ENCODE measurements around the gene MAP4K5.

MAP4K5 gene

DNA sequence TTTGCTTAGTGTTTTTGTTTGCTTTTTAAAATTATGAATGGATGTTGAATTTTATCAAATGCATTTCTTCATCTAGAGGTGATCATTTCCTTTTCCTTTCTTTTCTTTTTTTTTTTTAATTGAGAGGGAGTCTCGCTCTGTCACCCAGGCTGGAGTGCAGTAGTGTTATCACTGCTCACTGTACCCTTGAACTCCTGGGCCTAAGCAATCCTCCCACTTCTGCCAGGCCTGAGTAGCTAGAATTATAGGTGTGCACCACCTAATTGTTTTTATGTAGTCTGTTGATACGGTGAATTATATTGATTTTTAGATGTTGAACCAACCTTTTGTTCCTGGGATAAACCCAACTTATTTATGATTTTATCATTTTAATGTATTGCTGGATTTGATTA is 134.2 kb downstream of the MAP4K5 start:
- no peak for DNase-seq

DNA sequence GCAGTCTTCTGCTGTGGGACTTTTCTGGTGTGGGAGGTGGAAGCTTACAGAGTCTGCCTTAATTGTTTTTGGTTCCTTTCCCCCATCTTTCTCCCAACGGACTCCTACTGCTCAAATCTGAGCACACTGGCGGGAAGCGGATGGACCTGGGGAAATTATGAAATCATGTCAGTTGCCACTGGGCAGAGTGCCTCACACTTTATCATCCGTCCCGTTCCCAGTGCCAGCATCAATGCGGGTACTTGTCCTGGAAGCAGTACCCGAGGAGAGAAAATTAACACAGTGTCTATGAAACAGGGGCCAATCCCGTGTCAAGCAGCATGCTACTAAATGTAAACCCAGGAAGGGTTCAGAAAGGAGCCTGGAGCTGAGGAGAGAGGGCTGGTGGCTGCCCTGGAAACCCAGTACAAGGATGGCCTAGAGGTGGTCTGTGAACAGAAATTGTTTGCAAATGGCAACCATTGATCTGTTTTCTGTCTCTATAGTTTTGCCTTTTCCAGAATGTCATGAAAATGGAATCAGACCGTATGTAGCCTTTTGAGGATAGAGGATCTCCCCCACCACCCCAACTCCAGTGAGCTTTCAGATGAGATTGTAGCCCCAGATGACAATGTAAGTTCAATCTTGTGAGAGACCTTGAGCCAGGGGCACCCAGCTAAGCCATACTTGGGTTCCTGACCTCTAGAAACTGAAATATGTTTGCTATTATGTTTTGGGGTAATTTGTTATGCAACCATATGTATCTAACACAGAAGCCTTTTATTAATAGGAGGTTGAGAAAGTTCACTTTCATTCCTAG is 134.8 kb downstream of the MAP4K5 start:
- no peak for DNase-seq

DNA sequence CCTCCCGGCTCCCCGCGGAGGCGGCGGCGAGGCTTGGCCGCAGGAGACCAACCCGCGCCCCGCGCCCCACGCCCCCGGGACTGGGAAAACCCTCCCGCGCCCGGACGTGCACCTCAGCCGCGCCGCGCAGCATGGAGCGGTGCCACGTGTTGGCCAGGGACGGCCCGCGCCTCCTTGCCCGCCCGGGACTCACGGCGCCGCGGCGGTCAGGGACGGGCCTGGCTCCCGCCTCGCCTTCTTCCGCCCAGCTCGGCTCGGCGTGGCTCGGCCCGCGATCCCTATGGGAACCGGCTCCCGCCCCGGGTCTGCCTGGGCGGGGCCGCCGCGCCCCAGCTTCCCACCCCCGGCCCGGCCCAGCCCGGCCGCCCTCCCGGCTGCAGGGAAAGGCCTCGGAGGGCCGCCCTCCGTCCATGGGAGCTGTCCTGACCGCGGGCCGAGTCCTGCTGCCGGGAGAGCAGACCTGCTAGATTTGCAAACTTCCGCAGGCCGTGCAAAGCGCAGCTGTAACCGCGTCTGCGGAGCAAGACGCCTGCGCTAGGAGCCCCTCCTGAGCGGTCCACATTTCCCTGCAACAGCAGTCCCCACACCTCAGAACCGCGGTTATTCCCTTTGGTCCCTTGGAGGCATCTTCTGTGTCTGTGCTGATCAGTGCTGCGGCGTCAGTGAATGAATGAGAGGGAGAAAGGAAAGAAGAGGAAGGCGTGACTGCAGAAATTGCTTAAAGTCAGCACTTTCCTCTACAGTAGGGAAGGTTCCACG is 135.6 kb downstream of the MAP4K5 start, which contains the start of gene CDKL1:
CDKL1 (minus strand) TSS at position 251 of the 759 bp plus-strand sequence. CDS start 1,013 bp downstream, outside the sequence.
- no peak for DNase-seq

DNA sequence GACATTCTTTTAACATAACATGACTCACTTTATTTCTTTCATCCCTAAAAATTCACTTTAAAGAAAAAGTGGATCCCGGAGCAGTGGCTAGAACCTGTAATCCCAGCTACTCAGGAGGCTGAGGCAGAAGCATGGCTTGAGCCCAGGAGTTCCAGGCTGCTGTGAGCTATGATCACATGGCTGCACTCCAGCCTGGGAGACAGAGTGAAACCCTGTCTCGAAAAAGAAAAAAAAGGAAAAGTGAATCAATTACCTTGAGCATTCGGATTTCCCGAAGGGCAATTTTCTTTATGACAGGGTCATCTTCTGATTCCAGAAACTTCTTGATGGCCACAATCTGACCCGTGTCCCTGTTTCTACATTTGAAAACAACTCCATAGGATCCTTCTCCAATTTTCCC is 136.9 kb downstream of the MAP4K5 start:
- DNase-seq, result no peak

DNA sequence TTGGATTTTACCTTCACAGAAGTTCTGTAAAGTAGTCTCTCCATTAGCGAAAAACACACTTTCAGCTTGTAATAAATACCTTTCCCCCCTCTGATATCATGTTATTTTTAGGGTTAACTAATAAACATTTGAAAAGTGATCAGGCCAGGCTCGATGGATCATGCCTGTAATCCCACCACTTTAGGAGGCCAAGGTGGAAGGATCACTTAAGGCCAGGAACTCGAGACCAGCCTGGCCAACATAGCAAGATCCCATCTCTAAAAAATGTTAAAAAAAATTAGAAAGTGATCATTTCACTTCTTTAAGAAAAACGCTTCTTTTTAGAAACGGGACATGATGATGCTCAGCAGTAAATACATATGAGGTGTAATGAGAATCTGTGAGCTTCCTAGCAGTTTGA is 137.7 kb downstream of the MAP4K5 start:
- no peak for DNase-seq

DNA sequence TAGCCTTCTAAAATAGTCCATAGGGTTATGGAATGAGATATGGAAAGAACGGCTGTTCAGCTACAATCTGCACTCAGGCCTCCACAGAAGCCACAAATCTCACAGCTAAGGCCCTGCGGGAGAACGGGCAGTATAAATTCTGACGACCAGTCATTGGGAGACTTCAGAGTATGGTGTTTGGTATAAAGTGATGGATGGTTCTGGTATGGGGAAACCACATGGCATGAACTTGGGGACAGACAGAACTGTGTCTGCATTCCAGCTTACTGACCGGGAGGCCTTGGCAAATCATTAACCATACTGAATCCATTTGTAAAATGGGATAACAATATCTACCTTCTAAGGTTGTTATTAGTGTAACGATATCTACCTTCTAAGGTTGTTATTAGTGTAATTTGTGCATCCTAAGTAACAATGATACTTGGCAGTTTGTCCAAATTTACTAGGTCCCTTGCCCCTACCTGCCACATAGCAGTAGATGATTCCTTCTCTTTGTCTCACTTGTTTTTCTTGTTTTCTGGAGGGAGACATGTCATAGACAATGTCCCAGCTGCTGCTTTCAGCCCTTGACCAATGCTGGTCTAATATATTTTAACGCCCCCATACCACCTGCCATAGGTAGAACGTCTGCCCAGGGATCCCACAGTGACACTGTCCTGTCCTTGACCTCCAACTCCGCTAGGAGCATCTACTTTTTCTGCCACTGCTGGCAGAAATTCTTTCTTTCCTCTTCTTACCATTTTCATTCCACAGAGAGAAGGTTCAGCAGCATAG is 142.5 kb downstream of the MAP4K5 start:
- DNase-seq, result no peak

DNA sequence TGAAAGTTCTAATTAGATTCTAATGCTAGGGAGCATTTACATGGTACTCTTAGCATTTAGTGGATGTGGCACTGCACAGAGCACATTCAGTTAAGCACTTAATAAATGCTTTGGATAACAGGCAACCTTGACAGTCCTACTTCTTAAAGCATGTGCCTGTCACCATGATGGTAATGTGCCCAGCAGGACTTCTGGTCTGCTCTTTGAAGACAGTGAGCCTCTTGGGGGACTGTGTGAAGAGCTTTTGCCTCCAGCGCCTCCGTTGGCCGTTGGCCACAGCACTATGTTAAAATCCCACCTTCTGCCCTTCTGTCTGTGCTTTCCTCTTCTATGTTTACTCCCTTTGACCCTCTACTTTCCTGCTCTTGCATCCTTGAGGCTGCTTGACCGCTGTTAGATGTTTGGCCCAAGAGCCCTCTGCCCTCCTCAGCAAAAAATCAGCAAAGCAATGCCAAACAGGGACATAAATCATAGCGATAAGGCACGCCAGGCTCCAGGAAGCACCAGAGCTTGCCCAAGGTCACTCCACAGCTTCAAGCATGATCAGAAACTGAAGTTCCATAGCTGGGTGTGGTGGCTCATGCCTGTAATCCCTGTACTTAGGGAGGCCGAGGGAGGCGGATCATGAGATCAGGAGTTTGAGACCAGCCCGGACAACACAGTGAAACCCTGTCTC is 144.0 kb downstream of the MAP4K5 start:
- DNase-seq, result no peak

DNA sequence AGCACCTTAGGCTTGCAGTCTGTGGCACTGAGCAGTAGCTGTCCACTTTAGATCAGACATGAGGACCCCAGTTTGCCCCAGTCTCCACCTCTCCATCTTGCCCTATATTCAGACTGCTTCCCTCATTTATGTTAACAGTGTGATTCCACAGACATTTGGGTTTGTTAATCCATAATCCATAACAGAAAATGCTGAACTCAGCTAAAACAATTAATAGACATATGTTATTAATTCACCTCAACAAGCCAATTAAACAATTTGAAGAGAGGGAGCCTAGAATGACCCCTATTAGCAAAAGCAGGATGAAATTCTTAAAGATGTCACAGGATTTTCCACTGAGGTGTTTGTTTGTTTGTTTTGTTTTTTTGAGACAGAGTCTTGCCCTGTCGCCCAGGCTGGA is 144.8 kb downstream of the MAP4K5 start:
- DNase-seq, result no peak

DNA sequence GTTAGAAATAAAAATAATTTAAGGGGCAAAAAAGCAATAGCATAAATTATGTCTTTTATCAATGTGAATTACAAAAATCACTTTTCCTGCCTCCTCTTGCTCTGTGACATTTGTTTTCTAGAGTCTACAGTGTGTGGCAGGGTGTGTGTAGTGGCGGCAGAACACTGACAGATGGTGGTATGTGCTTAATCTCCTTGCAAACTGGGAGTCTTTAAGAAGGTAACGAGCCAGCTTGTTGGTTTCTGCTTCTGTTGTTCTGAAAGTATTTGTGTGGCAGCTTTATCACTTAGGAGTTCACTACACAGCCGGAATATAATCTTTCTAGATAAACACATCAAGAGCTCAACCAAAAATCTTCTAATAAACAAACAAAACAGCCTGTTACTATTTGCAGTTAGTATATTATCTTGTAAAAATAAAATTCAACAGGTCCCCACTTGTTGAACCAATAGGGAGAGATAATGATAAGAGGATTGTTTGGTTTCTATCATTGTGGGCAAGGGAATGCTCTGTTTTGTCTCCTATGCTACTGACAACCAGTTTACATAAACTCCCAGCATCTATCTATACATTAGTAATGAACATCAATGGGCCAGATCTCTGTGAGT is 148.6 kb downstream of the MAP4K5 start:
- no peak for DNase-seq

DNA sequence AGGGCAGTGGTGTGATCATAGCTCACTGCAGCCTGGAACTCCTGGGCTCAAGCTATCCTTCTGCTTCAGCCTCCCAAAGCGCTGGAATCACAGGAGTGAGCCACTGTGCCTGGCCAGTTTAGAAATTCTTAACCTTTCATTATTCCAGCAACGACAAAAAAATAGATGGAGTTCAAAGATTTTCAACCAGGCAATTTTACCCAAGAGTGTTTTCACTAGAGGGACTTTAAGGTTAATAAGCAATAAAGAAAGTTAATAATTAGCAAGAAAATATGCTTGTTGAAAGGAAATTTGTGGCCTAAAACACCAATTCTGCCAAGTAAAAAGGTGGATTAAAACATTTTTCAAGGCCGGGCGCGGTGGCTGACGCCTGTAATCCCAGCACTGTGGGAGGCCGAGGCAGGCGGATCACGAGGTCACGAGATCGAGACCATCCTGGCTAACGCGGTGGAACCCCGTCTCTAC is 150.5 kb downstream of the MAP4K5 start:
- no peak for DNase-seq

DNA sequence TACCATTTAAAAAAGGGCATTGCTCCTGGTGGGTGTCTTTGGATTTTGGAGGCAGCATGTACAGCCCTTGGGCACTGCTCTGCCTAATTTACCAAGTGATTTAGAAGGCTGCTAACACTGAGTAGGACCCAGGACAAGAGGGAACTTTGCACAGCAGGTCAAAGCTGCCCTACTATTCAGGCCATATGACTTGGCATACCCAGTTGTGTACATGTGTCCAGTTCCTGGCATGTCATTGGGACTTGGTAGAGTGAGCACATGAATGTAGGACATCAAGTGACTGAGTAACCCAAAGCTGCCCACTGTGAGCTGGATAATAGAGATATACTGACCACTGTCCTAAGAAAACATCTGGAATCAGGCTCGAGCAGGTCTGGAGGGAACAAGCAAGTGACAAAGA is 151.4 kb downstream of the MAP4K5 start:
- no peak for DNase-seq

DNA sequence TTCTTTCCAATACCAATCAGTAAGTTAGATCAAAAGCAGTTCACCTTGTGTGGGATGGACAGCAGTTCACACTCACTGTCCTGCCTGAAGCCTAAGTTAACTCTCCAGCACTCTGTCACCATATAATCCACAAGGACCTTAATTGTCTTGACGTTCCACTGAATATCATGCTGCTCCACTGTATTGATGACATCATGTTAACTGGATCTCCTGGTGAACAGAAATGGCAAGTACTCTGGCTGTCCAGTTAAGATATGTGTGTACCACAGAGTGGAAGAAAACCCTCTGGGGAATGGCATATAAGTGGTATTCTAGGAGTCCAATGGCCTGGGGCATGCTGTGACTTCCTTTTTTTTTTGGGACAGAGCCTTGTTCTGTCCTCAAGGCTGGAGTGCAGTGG is 151.9 kb downstream of the MAP4K5 start:
- DNase-seq, result no peak

DNA sequence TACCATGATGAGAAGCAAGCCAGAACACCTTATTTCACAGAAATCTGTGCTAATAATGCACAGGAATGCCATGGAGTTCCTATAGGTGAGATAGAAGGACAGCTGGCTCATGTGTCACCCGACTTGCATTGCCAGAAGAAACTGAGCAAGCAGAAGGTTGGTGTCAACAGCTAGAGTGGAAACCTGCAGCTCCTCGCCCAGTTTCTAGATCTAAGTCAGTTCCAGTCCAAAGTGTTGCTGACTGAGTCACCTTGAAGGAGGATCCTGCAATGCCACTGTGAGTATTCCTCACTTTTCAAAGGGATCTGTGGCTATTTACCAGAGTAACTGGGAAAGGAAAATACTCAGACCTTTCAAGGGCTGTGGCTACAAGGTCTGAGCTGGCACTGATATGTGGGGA is 152.8 kb downstream of the MAP4K5 start:
- no peak for DNase-seq

DNA sequence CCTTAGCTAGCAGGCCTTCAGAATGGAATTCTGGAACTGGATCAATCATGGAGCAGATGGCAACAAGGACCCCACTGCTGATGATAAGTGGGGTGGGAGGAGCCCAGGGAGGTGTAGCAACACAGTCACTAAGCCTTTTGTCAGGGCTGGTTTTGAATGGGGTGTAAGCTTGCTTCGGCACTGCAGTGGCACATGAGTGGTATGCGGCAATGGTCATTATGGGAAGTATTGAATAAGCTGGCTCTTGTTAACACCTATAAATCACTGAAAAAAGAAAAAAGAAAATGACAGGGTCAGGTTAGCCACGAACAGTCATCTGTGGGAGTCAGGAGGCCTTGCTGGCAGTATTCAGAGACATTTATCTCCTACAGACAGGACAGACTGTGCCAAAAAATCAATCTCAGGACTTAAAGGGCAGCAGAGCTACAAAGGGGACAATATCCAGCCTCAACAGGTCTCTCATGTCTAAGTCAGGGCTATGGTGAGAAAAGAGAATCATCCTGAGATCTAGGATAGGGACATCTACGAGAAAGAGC is 154.8 kb downstream of the MAP4K5 start:
- no peak for DNase-seq

DNA sequence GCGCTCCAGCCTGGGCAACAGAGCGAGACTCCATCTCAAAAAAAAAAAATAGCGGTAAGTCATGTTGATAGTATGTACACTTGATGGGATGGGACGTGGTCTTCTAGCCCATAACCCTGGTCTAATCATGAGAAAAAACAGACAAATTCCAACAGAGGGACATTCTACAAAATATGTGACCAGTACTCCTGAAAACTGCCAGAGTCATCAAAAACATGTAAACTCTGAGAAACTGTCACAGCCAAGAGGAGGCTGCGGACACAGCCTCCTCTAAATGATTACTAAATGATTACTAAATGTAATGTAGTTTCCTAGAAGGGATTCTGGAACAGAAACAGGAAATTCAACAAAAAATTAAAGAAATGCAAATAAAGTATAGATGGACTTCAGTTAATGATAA is 156.6 kb downstream of the MAP4K5 start:
- no peak for DNase-seq

DNA sequence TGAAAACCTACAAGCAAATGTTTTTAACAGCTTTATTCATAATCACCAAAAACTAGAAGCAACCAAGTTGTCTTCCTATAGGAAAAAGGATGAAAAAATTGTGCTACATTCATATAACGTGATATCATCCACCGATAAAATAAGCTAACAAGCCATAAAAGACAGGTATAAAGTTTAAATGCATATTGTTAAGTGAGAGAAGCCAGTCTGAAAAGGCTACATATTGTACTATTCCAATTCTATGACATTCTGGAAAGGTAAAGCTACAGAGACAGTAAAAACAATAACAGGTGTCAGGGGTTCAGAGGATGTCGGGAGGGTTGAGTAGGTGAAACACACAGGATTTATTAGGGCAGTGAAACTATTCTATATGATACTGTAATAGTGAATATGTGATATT is 158.4 kb downstream of the MAP4K5 start:
- no peak for DNase-seq

DNA sequence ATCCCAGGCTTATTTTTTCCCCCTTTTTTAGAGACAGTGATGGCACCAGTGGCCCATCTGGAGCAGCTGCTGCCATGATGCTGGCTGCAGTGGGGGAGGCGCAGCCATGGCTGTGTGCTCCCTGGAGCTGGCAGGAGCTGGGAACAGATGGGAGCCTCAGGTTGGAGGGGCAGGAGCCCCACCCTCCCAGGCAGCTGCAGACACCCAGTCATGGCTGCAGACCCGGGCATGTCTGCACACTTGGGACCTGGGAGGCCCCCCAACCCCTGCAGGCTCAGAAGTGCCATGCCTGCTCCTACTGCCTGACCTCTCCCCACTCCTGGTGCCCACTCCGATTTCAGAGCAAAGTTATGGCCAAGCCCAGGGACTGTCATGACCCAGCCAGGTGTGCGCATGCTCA is 160.8 kb downstream of the MAP4K5 start:
- no peak for DNase-seq
